ENCODE data around the gene PIGO. TPM values are rescaled to one million over a fixed set of nuclear protein-coding genes. Genes with fewer than 3 reads are reported as not detected.

Gene PIGO
- total and polyA plus RNA-seq, 10 of the 15 experiments (the other 5 are each of a cell fraction or from before 2014, with no cell fraction given): 8.2 to 23.3 (median 18.4) TPM

DNA sequence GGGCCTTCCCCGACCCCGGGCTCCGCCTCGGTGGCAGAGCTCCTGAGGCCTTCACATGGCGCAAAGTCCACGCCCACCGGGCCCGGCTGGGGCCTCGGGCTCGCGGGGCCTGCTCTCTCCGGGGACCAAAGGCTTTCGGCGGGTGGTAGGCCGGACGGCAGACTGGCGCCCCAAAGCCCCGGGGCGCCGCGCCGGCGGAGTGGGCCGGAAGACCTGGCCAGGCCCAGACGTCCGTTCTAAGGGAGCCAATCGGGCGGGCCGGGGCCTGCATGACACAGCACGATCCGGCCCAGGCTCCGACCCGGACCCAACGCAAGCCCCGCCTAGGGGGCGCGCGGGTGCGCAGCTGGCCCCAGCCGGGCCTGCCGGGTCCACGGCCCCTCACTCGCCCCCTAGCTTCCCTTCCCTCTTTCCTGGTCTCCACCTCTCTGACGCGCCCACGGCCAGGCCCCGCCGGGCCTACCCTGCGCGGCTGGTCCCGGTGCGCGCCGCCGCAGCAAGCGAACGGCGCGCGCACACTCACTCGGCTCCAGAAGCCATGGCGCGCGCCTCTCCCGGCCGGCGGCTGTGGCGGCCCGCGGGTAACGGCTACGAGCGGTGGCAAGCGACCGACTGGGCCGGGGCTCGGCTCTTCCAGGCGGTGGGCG lies 24.5 kb downstream of the PIGO start (continued):
- TF ChIP-seq, protein P1, sequence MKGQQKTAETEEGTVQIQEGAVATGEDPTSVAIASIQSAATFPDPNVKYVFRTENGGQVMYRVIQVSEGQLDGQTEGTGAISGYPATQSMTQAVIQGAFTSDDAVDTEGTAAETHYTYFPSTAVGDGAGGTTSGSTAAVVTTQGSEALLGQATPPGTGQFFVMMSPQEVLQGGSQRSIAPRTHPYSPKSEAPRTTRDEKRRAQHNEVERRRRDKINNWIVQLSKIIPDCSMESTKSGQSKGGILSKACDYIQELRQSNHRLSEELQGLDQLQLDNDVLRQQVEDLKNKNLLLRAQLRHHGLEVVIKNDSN (IDR thresholded peaks at IDR 0.05; ENCODE audit: borderline replicate concordance, extremely low read length, insufficient read depth, low read depth, low read length): no peak
- TF ChIP-seq NFIC (IDR thresholded peaks at IDR 0.05; ENCODE audit: low read depth, low read length): no peak
- peak; percentile 91; the same call in 1 of the 2 replicates for TF ChIP-seq SMARCA5 (IDR thresholded peaks at IDR 0.05)
- no peak for TF ChIP-seq CBX3 (IDR thresholded peaks at IDR 0.05; ENCODE audit: borderline replicate concordance, low read depth)
- TF ChIP-seq MEF2B (IDR thresholded peaks at IDR 0.05; ENCODE audit: partially characterized antibody, poor library complexity, severe bottlenecking): peak; percentile 34
- peak; percentile 57; the same call in 1 of the 2 replicates for TF ChIP-seq TAF1 (IDR thresholded peaks at IDR 0.05; ENCODE audit: borderline replicate concordance, low read depth, low read length)
- TF ChIP-seq CREB1 (IDR thresholded peaks at IDR 0.05; ENCODE audit: low read depth): peak; percentile 37; the same call in 1 of the 2 replicates
- TF ChIP-seq TCF12 (IDR thresholded peaks at IDR 0.05; ENCODE audit: low read depth, low read length): 0 out of 2 replicates have a peak, but pooled peaks have one; percentile 47
- TF ChIP-seq GATAD2B (conservative IDR thresholded peaks at IDR 0.05; ENCODE audit: low read depth): peak; percentile 90; the same call in 1 of the 2 replicates
- no peak for TF ChIP-seq ZNF24 (IDR thresholded peaks at IDR 0.05)
- peak; percentile 83; the same call in 1 of the 2 replicates for TF ChIP-seq DPF2 (IDR thresholded peaks at IDR 0.05)
- 0 out of 2 replicates have a peak, but pooled peaks have one; percentile 12 for TF ChIP-seq SREBF2 (IDR thresholded peaks at IDR 0.05; ENCODE audit: low read length)
- TF ChIP-seq YY1 (IDR thresholded peaks at IDR 0.05; ENCODE audit: low read depth, low read length): peak; percentile 60; the same call in 1 of the 2 replicates
- TF ChIP-seq ZSCAN29 (IDR thresholded peaks at IDR 0.05): no peak
- peak; percentile 32; the same call in 1 of the 2 replicates for TF ChIP-seq RB1 (IDR thresholded peaks at IDR 0.05; ENCODE audit: borderline replicate concordance)
- TF ChIP-seq JUND (IDR thresholded peaks at IDR 0.05; ENCODE audit: low read depth, low read length): no peak
- no peak for TF ChIP-seq FOXK2 (IDR thresholded peaks at IDR 0.05)
- no peak for TF ChIP-seq YBX1 (IDR thresholded peaks at IDR 0.05)
- TF ChIP-seq, protein P2, sequence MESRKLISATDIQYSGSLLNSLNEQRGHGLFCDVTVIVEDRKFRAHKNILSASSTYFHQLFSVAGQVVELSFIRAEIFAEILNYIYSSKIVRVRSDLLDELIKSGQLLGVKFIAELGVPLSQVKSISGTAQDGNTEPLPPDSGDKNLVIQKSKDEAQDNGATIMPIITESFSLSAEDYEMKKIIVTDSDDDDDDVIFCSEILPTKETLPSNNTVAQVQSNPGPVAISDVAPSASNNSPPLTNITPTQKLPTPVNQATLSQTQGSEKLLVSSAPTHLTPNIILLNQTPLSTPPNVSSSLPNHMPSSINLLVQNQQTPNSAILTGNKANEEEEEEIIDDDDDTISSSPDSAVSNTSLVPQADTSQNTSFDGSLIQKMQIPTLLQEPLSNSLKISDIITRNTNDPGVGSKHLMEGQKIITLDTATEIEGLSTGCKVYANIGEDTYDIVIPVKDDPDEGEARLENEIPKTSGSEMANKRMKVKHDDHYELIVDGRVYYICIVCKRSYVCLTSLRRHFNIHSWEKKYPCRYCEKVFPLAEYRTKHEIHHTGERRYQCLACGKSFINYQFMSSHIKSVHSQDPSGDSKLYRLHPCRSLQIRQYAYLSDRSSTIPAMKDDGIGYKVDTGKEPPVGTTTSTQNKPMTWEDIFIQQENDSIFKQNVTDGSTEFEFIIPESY (IDR thresholded peaks at IDR 0.05): no peak
- TF ChIP-seq NR2F1 (conservative IDR thresholded peaks at IDR 0.05): peak; percentile 27; the same call in 1 of the 2 replicates
- no peak for TF ChIP-seq HDAC6 (IDR thresholded peaks at IDR 0.05; ENCODE audit: unreplicated experiment)
- TF ChIP-seq, protein P3, sequence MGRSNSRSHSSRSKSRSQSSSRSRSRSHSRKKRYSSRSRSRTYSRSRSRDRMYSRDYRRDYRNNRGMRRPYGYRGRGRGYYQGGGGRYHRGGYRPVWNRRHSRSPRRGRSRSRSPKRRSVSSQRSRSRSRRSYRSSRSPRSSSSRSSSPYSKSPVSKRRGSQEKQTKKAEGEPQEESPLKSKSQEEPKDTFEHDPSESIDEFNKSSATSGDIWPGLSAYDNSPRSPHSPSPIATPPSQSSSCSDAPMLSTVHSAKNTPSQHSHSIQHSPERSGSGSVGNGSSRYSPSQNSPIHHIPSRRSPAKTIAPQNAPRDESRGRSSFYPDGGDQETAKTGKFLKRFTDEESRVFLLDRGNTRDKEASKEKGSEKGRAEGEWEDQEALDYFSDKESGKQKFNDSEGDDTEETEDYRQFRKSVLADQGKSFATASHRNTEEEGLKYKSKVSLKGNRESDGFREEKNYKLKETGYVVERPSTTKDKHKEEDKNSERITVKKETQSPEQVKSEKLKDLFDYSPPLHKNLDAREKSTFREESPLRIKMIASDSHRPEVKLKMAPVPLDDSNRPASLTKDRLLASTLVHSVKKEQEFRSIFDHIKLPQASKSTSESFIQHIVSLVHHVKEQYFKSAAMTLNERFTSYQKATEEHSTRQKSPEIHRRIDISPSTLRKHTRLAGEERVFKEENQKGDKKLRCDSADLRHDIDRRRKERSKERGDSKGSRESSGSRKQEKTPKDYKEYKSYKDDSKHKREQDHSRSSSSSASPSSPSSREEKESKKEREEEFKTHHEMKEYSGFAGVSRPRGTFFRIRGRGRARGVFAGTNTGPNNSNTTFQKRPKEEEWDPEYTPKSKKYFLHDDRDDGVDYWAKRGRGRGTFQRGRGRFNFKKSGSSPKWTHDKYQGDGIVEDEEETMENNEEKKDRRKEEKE (IDR thresholded peaks at IDR 0.05): no peak
- TF ChIP-seq ZNF207 (IDR thresholded peaks at IDR 0.05; ENCODE audit: borderline replicate concordance): peak; percentile 86
